IMR-90 (cell line): ENCODE results near the gene GNAO1.

Source experiments
- BHLHE40 ChIP-seq: fragments of 150-350 bp; IDR thresholded peaks from 2 replicates; pipeline ENCODE4 v1.6.1; 2016; ENCODE audit warnings: mild to moderate bottlenecking, low read depth, low read length
- CTCF ChIP-seq: conservative IDR thresholded peaks from 2 replicates; pipeline ENCODE4 v1.5.1; 2012; ENCODE audit warnings: mild to moderate bottlenecking, low read depth, low read length, improper control_type of control experiment
- ELK1 ChIP-seq: fragments of 150-350 bp; IDR thresholded peaks from 2 replicates; pipeline ENCODE4 v1.6.1; 2016; ENCODE audit warnings: low read depth, mild to moderate bottlenecking, low read length, moderate library complexity, borderline replicate concordance
- SMC3 ChIP-seq: fragments of 150-350 bp; IDR thresholded peaks from 2 replicates; pipeline ENCODE4 v1.6.1; 2016; ENCODE audit warnings: low read depth, mild to moderate bottlenecking, antibody characterized with exemption, low read length, moderate library complexity

GRCh38 chr16:56368545-56368944, 177.3 kb downstream of the GNAO1 start:
- no peak for TF ChIP-seq CTCF
- no peak for TF ChIP-seq ELK1
- TF ChIP-seq SMC3: no peak
- no peak for TF ChIP-seq BHLHE40
